Dedifferentiated amniotic fluid mesenchymal stem cell (primary cell): ENCODE measurements around the gene CCSER2.
"Not testable (repeated sequence)": the region's sequence is repeated elsewhere in the genome, so short reads cannot be mapped to it uniquely, and the experiment has no call there.

ENCODE experiments used
- DNase-seq: peaks from one replicate; pipeline ENCODE4 v3.0.0-alpha.2; 2016; ENCODE audit errors: extremely low spot score

CCSER2 gene

DNA sequence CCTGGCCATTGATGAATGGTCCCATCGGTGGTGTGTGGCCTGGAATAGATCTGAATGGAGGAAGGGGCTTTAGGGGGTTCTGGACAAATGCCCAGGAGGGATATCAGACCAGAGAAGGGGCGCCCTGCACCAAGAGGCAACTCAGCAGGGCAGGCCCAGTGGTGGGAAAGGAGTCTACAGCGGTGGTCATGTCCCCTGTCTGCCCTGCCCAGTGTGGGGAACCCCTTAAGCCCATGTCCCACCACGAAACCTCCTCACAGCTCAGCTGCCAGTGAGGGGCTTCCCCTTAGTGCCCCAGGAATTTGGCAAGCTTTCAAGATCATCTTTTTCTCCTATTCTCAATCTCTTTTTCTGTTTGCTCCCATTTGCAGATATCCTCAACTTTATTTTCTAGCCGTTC is 14.1 kb upstream of the CCSER2 start:
- no peak for DNase-seq

DNA sequence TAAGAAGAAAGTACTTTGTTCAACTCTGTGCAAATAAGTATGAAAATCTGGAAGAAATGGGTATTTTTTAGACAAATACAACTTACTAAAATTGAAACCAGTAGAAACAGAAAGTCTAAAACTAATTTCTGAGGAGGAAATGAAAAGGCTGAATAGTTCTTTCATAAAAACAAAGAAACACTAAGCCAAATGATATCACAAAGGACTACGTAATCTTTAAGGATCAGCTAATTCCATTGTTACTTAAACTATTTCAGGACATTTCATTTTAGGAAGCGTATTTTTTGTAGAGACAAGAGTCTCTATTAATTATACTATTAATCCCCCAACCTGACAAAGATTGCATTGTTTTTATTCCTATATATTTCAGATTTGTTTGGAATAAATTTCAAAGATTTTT is 11.2 kb upstream of the CCSER2 start:
- no peak for DNase-seq

DNA sequence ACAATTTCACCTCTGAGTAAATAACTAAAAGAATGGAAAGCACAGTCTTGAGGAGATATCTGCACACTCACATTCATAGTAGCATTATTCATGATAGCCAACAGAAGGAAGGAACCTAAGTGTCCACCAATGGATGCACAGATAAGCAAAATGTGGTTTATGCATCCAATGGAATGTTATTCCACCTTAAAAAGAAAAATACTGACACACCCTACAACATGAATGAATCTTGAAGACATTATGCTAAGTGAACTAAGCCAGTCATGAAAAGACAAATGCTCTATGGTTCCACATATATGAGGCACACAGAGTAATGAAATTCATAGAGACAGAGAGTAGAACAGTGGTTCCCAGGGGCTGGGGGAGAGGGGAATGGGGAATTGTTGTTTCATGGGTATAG is 6.5 kb upstream of the CCSER2 start:
- DNase-seq = no peak

DNA sequence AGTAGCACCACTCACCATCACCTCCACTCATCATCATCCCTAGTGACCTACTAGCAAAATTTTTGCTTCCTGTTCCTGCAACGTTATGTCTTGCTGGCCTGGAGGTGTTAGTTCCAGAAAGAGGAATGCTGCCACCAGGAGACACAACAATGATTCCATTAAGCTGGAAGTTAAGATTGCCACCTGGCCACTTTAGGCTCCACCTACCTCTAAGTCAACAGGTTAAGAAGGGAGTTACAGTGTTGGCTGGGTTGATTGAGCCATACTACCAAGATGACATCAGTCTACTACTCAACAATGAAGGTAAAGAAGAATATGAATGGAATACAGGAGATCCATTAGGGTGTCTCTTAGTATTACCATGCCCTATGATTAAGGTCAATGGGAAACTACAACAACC is 4.8 kb upstream of the CCSER2 start:
- not testable (repeated sequence) for DNase-seq

DNA sequence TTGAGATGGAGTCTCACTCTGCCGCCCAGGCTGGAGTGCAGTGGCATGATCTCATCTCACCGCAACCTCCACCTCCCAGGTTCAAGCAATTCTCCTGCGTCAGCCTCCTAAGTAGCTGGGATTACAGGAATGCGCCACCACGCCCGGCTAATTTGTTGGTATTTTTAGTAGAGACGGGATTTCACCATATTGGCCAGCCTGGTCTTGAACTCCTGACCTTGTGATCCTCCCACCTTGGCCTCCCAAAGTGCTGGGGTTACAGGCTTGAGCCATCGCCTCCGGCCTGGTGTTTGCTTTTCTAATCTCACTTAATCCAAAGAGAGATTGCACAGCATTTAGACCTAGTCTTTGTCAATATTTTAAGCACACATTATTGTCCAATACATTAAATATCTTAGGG is 1.4 kb upstream of the CCSER2 start:
- not testable (repeated sequence) for DNase-seq

DNA sequence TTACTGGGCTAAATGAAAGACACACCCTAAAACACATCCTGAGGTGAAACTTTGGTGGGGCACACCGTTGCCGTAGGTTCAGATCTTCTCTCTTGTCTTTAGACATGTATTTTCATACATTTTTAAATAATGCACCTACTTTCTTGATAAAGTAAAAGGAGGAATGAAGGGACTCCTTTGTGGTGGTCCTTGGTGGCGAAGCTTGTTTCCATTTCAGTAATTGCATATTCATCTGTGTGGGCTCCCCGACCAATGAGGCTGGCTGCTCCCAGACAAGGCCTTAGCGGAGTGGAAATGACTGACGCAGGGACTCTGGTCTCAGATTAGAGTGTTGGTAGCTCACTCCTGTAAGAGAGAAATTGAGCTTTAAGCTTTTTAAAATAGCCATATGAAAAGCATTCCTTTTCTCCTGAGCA is 815 bp downstream of the CCSER2 start:
- DNase-seq = peak; percentile 51

DNA sequence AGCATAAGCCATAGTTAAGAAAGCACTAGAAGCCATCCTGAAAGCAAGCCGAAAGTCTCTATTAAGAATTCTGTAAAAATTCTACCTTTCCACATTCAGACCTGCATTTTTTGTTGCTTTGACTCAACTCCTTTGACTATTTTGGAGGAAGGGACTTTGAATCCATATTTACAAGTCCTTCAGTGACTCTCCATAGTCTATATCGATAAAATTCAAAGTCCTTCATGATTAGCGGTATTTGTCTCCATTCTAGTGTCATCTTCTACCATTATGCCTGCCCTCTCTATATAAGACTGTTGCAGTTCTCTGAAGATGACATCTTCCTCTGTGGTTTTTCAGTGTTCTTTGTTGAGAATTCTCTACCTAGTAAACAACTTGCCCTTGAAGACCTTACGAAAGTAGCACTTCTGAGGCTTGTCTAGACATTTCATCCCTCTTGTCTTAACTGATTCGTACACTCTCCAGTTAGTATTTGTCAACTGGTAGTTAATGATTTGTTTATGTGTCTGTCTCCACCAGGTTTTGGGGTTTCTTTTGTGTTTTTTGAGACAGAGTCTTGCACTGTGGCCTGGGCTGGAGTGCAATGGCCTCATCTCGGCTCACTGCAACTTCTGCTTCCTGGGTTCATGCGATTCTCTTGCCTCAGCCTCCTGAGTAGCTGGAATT is 1.7 kb downstream of the CCSER2 start:
- DNase-seq = no peak

DNA sequence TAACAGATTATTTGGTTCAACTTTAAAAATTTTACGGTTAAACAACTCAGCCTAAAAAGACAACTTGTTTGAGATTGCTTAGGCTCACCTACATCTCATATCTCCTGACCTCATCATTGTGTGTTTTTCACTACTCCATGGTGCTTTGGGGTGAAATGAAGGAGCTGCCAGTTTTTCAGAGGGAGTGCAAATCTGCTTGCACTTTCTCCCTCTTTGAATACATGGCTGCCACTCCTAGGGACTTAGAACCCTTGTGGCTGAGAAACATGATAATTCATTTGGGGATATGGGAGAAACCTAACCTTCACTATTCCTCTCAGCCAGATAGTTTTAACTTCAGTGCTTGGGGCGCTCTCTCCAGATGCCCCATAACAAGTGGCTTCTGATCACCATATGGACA is 2.7 kb downstream of the CCSER2 start:
- DNase-seq = no peak

DNA sequence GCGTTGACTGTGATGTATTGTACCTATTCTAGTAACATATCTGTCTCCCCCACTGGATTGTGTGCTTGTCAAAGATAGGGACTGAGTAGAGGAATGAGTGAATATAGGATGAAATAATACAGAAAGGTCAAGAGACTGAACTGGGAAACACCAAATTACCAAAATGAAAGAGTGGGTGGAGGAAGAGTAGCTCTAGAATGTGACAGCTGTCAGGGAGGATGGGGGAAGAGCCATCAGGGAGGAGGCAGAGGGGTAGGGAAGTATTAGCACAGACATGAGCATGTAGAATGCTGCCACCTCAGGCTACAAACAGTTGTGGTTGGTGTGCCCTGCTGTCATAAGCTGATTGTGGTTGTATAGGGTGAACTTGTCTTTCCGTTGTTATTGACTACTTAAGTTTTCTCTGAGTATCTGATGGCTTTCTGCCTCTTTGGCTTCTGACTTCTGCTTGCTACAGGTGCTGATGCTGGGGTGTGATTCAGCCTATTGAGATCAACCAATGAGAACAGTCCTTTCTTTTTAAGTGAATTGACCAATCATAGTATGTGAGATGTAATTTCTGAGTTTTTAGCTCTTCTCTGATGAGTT is 5.6 kb downstream of the CCSER2 start:
- DNase-seq = no peak

DNA sequence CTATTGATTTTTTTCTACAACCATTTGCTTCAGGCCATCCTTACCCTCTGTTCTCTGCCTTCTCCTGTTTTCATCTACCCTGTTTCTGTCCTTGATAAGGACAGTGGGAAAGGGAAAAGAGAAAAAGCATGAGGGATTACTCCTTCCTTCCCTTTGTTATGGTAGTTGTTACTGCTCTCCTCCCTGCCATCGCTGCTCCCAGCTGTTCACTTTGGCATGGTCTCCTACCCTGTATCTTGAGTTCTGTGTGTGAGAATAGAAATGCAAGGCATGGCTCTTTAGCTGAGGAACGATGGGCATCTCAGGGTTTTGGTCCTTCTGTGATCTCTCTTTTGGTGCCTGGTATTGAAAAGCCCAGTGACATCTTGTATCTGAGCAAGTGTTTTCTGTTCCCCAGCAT is 6.4 kb downstream of the CCSER2 start:
- no peak for DNase-seq

DNA sequence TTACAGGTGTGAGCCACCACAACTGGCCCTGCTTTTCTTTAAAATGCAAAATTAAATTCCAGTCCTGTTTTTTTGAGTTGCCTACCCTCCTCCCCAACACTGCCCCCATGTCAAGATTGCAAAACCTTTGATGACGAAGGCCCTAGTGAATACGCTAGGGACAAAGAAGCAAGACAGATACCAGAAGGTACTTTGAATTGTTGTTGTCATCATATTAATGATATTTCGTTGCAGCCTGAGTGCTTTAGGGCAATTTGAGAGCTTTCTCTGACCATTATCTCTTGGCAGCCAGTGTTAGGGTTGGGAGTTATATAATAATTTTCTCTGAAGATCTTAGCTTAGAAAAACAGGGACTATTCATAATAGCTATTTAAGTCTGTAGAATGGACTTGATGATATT is 7.1 kb downstream of the CCSER2 start:
- no peak for DNase-seq

DNA sequence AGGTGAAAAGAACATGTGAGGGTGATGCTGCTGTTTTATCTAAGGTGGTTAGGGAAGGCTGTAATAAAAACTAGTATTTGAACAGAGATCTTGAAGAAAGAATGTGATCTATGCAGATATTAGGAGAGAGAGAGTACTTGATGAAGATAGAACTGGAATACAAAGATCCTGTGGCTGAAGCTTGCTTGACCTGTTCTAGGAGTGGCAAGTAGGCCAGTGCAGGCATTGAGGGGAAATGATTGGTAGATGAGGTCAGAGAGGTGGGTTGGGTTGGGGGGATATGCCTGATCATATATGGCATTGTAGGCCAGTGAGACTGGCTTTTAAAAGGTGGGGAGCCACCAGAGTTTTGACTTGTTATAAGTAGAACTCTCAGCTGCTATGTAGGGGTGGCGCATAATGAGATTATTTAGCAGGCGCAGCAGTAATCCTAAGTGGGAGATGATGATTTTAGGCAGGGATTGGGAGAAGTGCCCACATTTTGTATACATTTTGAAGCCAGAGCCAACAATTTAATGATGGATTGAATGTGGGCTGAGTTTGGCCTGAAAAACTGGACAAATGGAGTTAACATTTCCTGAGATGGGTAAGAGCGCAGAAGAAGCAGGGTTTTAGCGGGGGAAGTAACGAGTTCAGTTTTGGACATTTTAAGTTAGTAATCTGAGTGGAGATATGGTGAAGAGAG is 8.2 kb downstream of the CCSER2 start:
- no peak for DNase-seq

DNA sequence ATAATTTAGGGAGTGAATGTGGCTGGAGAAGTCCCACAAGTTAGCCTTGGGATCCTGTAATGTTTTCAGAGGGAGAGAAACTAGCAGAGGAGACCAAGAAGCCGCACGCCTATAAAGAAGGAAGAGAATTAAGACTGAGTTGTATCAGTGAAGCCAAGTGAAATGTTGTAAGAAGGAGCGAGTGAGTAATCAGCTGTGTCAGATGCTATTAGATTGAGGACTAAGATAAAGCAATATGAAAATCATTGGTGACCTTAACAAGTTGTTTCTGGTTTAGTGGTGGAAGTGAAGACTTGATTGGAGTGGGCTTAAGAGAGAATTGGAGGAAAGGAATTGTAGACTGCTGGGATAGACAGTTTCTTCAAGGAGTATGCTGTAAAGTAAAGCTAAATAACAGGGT is 8.8 kb downstream of the CCSER2 start:
- peak; percentile 70 for DNase-seq

DNA sequence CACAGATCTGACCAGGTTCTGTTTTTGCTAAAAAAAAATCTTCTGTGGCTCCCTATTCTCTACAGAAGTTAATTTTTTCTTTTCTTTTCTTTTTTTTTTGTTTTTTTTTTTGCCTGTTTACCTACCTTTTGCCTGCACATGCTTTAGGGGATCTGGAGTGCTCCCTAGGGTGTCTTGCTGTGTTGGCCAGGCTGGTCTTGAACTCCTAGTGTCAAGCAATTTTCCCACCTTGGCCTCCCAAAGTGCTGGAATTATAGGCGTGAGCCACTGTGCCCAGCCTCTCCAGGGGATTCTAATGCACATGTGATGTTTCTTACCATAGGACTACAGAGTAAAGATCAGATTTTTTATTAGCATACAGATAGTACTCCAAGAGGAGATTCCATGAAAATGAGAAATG is 10.6 kb downstream of the CCSER2 start:
- DNase-seq = no peak

DNA sequence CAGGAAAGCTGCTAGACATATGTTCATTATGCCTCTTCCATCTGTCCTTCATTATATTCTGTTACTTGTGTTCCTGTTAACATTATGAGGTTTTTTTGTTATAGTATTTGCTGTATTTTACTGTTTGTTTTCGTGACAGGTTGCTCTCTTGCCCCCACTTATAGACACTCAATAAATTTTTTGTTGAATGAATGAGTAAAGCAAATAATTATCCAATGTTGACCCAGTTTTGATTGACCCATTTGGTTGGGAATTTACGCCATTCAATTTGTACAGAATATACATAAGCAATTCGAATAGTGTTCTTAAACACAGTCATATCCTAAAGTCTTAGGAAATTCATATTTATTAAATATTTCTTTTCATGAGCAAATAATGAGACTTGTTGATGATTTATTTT is 11.8 kb downstream of the CCSER2 start:
- no peak for DNase-seq

DNA sequence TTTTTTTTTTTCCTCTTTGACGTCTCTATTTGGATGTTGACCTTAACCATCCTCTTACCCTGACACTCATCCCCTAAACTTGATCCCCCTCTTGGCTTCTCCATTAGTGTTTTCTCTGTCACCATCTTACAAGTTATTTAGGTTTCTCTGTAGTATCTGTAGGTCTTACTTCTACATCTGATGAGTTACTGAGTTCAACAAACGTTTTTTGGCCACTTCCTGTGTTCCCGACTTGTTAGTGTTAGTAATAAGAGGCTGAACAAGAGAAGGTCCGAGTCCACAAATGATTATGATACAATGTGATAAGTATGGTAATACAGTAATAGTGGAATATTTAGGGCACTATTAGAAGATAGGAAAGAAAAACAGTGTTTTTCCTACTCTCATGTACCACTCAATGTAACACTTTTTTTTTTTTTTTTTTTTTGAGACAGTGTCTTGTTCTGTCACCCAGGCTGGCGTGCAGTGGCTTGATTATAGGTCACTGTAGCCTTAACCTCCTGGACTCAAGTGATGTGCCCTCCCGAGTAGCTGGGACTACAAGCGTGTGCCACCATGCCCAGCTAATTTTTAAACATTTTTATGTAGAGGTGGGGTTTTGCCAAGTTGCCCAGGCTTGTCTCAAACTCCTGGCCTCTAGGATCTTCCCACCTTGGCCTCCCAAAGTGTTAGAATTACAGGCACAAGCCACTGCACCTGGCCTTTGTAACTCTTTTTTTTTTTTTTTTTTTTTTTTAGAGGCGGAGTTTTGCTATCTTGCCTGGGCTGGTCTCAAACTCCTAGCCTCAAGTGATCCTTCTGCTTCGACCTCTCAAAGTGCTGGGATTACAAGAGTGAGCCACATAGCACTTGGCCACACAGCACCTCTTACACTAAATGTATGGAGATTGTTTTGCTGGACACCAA is 12.5 kb downstream of the CCSER2 start:
- no peak for DNase-seq

DNA sequence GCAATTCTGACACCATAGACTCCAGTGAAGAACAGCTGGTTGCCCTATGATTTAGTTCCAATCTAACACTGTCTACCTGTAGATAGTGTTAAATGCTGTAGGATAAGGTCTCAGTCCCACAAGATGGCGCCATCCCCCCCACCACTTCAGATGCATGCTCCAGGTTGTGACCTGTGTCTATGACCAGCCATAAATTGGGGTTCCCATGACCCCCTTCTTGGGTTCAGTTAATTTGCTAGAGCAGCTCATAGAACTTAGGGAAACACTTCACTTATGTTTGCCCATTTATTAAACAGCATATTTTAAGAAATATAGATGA is 13.1 kb downstream of the CCSER2 start:
- DNase-seq = no peak

DNA sequence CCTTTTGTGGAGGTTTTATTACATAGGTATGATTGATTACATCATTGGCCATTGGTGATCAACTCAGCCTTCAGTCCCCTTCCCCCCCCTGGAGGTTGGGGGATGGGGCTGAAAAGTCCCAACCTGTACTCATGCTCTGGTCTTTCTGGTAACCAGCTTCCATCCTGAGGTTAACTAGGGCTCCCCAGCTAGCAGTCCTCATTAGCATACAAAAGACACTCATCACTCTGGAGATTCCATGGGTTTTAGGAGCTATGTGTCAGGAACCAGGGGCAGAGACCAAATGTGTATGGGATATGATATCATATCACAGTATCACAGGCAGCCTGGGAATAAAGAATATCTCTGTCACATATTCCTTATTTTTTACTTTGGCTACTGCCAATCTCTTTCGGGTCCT is 13.6 kb downstream of the CCSER2 start:
- DNase-seq = no peak

DNA sequence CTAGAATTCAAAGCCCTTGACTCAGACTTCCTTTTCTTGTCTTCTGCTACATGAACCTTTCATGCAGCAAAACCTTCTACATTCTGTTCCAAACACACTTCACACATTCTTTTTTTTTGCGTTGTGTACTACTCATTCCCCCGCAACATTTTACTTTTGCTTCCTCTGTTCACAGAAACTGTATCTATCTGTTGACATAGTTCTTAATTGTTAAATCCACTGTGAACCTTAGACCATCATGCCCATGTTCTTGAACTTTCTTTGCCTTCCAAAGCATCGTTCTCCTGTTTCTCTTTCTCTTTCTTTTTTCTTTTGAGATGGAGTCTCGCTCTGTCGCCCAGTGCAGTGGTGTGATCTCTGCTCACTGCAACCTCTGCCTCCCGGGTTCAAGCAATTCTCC is 14.2 kb downstream of the CCSER2 start:
- no peak for DNase-seq

DNA sequence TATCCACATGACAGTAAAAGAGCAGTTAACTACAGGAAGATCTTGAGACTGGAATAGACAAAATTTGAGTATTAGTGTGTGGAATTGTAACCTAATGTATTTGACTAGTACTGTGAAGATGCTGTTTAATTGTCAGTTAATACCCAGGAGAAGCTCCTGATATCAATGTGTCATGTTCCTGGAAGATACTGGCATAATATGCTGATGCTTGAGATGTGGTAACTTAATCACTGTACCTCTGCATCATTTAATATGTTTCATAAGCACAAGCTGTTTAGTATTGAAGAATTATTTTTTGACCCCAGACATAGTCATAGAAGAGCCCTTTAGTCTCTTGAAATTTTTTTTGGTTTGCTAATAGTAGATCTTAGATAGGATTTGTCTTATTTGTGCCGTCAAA is 15.4 kb downstream of the CCSER2 start:
- DNase-seq = no peak

DNA sequence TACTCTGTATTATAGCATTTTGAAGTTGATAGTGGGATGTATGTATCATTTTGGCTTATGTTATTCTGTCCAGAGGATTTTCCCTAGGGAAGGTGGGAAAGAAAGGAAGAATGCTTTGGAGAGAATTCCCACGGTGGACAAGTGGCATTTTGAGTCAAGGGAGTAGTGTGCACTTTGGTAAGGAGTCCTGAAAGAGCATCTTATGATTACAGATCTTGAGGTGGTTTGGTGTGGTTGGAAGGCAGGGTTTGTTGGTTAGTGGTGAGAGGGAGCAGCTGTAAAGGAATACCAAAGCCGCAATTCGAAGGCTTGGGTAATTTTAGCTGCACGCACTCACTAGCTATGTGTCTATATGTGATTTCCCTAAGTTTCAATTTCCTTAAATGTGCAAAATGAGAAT is 16.1 kb downstream of the CCSER2 start:
- no peak for DNase-seq

DNA sequence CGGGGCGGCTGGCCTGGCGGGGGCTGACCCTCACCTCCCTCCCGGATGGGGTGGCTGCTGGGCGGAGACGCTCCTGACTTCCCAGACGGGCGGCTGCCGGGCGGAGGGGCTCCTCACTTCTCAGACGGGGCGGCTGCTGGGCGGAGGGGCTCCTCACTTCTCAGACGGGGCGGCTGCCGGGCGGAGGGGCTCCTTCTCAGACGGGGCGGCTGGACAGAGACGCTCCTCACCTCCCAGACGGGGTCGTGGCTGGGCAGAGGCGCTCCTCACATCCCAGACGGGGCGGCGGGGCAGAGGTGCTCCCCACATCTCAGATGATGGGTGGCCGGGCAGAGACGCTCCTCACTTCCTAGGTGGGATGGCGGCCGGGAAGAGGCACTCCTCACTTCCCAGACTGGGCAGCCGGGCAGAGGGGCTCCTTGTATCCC is 19.2 kb downstream of the CCSER2 start:
- not testable (repeated sequence) for DNase-seq

DNA sequence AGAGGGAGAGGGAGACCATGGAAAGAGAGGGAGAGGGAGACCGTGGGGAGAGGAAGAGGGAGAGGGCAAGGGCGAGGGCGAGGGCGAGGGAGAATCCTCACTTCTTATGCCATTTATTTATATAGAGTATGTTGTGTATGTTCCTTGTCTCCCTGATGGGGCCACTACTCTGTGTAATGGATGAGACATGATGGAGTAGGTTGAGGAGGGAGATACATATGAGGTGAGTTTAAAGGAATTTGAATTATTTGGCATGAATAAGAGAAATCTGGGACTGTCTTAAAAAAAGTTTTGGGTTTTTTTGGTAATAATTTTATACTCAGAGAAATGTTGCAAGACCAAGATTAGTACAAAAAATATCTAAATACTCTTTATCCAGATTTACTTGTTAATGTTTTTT is 20.1 kb downstream of the CCSER2 start:
- peak; percentile 63 for DNase-seq
